ENCODE data around the gene RBM38.
A peak's percentile ranks its signal among the peaks of the same experiment; 100 is the strongest.

DNA sequence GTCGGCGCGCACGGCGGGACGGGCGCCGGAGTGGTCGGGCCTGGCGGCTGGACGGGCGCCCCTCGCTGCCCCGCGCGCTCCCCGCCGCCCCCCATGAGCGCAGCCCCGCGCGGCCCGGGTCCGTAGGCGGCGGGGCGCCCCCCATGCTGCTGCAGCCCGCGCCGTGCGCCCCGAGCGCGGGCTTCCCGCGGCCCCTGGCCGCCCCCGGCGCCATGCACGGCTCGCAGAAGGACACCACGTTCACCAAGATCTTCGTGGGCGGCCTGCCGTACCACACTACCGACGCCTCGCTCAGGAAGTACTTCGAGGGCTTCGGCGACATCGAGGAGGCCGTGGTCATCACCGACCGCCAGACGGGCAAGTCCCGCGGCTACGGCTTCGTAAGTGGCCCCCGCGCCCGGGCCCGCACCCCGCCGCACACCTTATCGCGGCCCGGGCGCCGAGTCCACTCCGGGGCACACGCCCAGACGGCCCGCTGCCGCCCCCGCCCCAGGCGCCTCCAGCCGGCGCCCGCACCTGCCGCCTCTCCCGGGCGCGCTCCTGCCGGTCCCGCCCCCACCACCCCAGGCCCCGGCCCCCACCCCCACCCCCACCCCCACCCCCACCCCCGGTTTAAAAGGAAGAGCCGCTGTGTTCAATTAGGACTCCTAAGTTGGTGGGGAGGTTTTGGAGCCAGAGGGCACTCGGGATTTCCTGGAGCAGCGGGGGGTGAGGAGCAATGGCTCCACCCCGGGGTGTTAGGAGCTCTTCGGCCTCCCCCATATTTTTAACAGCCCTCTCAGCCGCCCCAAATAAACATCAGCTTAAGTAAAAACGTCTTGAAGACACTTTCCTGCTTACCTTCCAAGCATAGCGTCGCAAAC, 474 bp downstream of the RBM38 start:
- TF ChIP-seq CTCF (tag by site-specific recombination; IDR thresholded peaks at IDR 0.05) (no peak), ZNF335 (tag by site-specific recombination; conservative IDR thresholded peaks at IDR 0.05) (no peak), ZNF274 (IDR thresholded peaks at IDR 0.05; ENCODE audit: low read length) (no peak), ZNF274 (tag by site-specific recombination; IDR thresholded peaks at IDR 0.05; ENCODE audit: borderline replicate concordance) (no peak), PBX3 (CRISPR knock-in tag; IDR thresholded peaks at IDR 0.05) (no peak), ZBTB11 (tag by site-specific recombination; conservative IDR thresholded peaks at IDR 0.05; ENCODE audit: low read depth) (no peak), ZNF664 (tag by site-specific recombination; IDR thresholded peaks at IDR 0.05) (no peak), ZNF184 (tag by site-specific recombination; IDR thresholded peaks at IDR 0.05) (no peak), ZBTB8A (tag by site-specific recombination; IDR thresholded peaks at IDR 0.05) (peak; percentile 5; the same call in 1 of the 2 replicates)
- TF ChIP-seq, protein P1, sequence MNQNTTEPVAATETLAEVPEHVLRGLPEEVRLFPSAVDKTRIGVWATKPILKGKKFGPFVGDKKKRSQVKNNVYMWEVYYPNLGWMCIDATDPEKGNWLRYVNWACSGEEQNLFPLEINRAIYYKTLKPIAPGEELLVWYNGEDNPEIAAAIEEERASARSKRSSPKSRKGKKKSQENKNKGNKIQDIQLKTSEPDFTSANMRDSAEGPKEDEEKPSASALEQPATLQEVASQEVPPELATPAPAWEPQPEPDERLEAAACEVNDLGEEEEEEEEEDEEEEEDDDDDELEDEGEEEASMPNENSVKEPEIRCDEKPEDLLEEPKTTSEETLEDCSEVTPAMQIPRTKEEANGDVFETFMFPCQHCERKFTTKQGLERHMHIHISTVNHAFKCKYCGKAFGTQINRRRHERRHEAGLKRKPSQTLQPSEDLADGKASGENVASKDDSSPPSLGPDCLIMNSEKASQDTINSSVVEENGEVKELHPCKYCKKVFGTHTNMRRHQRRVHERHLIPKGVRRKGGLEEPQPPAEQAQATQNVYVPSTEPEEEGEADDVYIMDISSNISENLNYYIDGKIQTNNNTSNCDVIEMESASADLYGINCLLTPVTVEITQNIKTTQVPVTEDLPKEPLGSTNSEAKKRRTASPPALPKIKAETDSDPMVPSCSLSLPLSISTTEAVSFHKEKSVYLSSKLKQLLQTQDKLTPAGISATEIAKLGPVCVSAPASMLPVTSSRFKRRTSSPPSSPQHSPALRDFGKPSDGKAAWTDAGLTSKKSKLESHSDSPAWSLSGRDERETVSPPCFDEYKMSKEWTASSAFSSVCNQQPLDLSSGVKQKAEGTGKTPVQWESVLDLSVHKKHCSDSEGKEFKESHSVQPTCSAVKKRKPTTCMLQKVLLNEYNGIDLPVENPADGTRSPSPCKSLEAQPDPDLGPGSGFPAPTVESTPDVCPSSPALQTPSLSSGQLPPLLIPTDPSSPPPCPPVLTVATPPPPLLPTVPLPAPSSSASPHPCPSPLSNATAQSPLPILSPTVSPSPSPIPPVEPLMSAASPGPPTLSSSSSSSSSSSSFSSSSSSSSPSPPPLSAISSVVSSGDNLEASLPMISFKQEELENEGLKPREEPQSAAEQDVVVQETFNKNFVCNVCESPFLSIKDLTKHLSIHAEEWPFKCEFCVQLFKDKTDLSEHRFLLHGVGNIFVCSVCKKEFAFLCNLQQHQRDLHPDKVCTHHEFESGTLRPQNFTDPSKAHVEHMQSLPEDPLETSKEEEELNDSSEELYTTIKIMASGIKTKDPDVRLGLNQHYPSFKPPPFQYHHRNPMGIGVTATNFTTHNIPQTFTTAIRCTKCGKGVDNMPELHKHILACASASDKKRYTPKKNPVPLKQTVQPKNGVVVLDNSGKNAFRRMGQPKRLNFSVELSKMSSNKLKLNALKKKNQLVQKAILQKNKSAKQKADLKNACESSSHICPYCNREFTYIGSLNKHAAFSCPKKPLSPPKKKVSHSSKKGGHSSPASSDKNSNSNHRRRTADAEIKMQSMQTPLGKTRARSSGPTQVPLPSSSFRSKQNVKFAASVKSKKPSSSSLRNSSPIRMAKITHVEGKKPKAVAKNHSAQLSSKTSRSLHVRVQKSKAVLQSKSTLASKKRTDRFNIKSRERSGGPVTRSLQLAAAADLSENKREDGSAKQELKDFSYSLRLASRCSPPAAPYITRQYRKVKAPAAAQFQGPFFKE (tag by site-specific recombination; IDR thresholded peaks at IDR 0.05; ENCODE audit: borderline replicate concordance), result no peak
- TF ChIP-seq, protein P2, sequence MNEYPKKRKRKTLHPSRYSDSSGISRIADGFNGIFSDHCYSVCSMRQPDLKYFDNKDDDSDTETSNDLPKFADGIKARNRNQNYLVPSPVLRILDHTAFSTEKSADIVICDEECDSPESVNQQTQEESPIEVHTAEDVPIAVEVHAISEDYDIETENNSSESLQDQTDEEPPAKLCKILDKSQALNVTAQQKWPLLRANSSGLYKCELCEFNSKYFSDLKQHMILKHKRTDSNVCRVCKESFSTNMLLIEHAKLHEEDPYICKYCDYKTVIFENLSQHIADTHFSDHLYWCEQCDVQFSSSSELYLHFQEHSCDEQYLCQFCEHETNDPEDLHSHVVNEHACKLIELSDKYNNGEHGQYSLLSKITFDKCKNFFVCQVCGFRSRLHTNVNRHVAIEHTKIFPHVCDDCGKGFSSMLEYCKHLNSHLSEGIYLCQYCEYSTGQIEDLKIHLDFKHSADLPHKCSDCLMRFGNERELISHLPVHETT (tag by site-specific recombination; IDR thresholded peaks at IDR 0.05), result no peak
